Right lobe of liver (tissue), 4 donors: ENCODE results near the gene VDAC1.
A peak's percentile ranks its signal among the peaks of the same experiment; 100 is the strongest.

Experiments used
- POLR2A ChIP-seq: fragments of 450-650 bp; IDR thresholded peaks from one replicate; pipeline ENCODE4 v1.6.1; 2017; ENCODE audit warnings: antibody characterized with exemption, mild to moderate bottlenecking
- TF ChIP-seq, protein P1 (sequence below), 4 donors: fragments of 200-600 bp in 3 of 4; fragments of 450-650 bp in 1 of 4; IDR thresholded peaks; one replicate each; pipeline versions ENCODE4 v1.5.1 to v1.8.0; 2016 to 2022; ENCODE audit warnings: antibody characterized with exemption in 4 of 4, mild to moderate bottlenecking in 2 of 4
- donor health status: DM: no; HTN: no; CAD: no.
- donor health status: DM: no; HTN: no; CAD: no.
- donor health status: DM: no; HTN: yes; CAD: no.

- TF ChIP-seq, protein P1, sequence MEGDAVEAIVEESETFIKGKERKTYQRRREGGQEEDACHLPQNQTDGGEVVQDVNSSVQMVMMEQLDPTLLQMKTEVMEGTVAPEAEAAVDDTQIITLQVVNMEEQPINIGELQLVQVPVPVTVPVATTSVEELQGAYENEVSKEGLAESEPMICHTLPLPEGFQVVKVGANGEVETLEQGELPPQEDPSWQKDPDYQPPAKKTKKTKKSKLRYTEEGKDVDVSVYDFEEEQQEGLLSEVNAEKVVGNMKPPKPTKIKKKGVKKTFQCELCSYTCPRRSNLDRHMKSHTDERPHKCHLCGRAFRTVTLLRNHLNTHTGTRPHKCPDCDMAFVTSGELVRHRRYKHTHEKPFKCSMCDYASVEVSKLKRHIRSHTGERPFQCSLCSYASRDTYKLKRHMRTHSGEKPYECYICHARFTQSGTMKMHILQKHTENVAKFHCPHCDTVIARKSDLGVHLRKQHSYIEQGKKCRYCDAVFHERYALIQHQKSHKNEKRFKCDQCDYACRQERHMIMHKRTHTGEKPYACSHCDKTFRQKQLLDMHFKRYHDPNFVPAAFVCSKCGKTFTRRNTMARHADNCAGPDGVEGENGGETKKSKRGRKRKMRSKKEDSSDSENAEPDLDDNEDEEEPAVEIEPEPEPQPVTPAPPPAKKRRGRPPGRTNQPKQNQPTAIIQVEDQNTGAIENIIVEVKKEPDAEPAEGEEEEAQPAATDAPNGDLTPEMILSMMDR (IDR thresholded peaks at IDR 0.05), result peak in 3 of 4 donors; percentile 19 to 38 (median 27)
- TF ChIP-seq POLR2A, result no peak
Observed at GRCh38 chr5:134037160-134037559, 32.4 kb upstream of the VDAC1 start.
